Naive thymus-derived CD4-positive, alpha-beta T cell (primary cell): ENCODE measurements around the gene DNAH1. TPM values are rescaled to one million over a fixed set of nuclear protein-coding genes. Genes with fewer than 3 reads are reported as not detected.
"Not testable (repeated sequence)": the region's sequence is repeated elsewhere in the genome, so short reads cannot be mapped to it uniquely, and the experiment has no call there.

ENCODE experiments used
- ATAC-seq: fragments of 150-1000 bp; cut with Tn5 transposase; 2 replicates; pipeline ENCODE4 v1.10.0; 2021; ENCODE audit warnings: mild to moderate bottlenecking, moderate library complexity
- CTCF ChIA-PET: fragments of 350-600 bp; sonication (Branson Sonifier 250); formaldehyde crosslinking; loops from one replicate; lab custom pipeline; 2021; ENCODE audit warnings: antibody characterized with exemption; lab: Charles Lee
- POLR2A ChIA-PET: fragments of 350-600 bp; sonication (Branson Sonifier 250); formaldehyde crosslinking; loops from one replicate; lab custom pipeline; 2021; ENCODE audit warnings: antibody characterized with exemption, inconsistent platforms; lab: Charles Lee
- DNase-seq, 9 donors: peaks; one replicate each; pipeline versions ENCODE4 v3.0.0 to v3.0.0-alpha.2; 2020 to 2022; ENCODE audit warnings: mixed read lengths in 1 of 9
- H3K27ac ChIP-seq: one replicate; pipeline ENCODE4 v1.7.0; 2013; ENCODE audit warnings: mild to moderate bottlenecking, low read depth, low read length, moderate library complexity
- H3K27me3 ChIP-seq, 2 donors: one replicate each; pipeline ENCODE4 v1.7.0; 2013; ENCODE audit warnings: low read length in 2 of 2, mild to moderate bottlenecking in 2 of 2, moderate library complexity in 2 of 2; ENCODE audit not compliant: control insufficient read depth in 2 of 2, insufficient read depth in 2 of 2
- H3K36me3 ChIP-seq, 3 experiments: 1 replicate in 2 of 3; 2 replicates in 1 of 3; pipeline ENCODE4 v1.7.0; 2013; ENCODE audit warnings: low read length in 3 of 3, mild to moderate bottlenecking in 3 of 3, moderate library complexity in 1 of 3; ENCODE audit not compliant: insufficient read depth in 3 of 3, control insufficient read depth in 2 of 3
- H3K4me1 ChIP-seq, 2 donors: one replicate each; pipeline ENCODE4 v1.7.0; 2013; ENCODE audit warnings: low read length in 2 of 2, mild to moderate bottlenecking in 2 of 2, moderate library complexity in 1 of 2; ENCODE audit not compliant: control insufficient read depth in 2 of 2, insufficient read depth in 2 of 2
- H3K4me3 ChIP-seq: 2 replicates; pipeline ENCODE4 v1.7.0; 2013; ENCODE audit warnings: mild to moderate bottlenecking, low read length
- H3K9me3 ChIP-seq, 3 experiments: 1 replicate in 2 of 3; 2 replicates in 1 of 3; pipeline ENCODE4 v1.7.0; 2013; ENCODE audit warnings: low read length in 3 of 3; ENCODE audit not compliant: control insufficient read depth in 2 of 3
- H3K27ac Mint-ChIP-seq, 9 donors: one replicate each; pipeline ENCODE4 v1.8.0; 2020 to 2022; ENCODE audit warnings: mixed read lengths in 9 of 9, mild to moderate bottlenecking in 8 of 9, moderate library complexity in 5 of 9, inconsistent platforms in 2 of 9
- H3K27me3 Mint-ChIP-seq, 5 donors: one replicate each; pipeline ENCODE4 v1.8.0; 2021 to 2022; ENCODE audit warnings: mixed read lengths in 5 of 5, mild to moderate bottlenecking in 1 of 5
- H3K36me3 Mint-ChIP-seq, 5 donors: one replicate each; pipeline ENCODE4 v1.8.0; 2020 to 2022; ENCODE audit warnings: mixed read lengths in 5 of 5, mild to moderate bottlenecking in 3 of 5, inconsistent platforms in 1 of 5
- H3K4me1 Mint-ChIP-seq, 7 donors: one replicate each; pipeline ENCODE4 v1.8.0; 2020 to 2022; ENCODE audit warnings: mixed read lengths in 7 of 7, mild to moderate bottlenecking in 3 of 7, inconsistent platforms in 1 of 7
- H3K4me3 Mint-ChIP-seq, 10 donors: one replicate each; pipeline ENCODE4 v1.8.0; 2020 to 2022; ENCODE audit warnings: mild to moderate bottlenecking in 10 of 10, mixed read lengths in 10 of 10, moderate library complexity in 6 of 10, inconsistent platforms in 2 of 10
- H3K9me3 Mint-ChIP-seq, 11 donors: one replicate each; pipeline ENCODE4 v1.8.0; 2020 to 2022; ENCODE audit warnings: mixed read lengths in 11 of 11, mild to moderate bottlenecking in 4 of 11, inconsistent platforms in 1 of 11, moderate library complexity in 1 of 11
- intact Hi-C, 2 donors: fragments of 100-400 bp; cut with micrococcal nuclease; formaldehyde crosslinking; loops; one replicate each; pipeline ENCODE4 v1.15.1; 2023
- polyA plus RNA-seq, 2 donors: library from polyadenylated mRNA; unstranded; fragments of 300-500 nt; fragmentation: Illumina TruSeq; gene quantifications; one replicate each; pipeline ENCODE4 v1.2.3, GENCODE V29; 2021
- total RNA-seq, 6 experiments: library from RNA in 5 of 6; stranded (reverse) in 5 of 6; gene quantifications; 1 replicate in 5 of 6; 2 replicates in 1 of 6; pipeline ENCODE4 v1.2.3 and lab custom pipeline; 2021 to 2026

Gene DNAH1
- total RNA-seq, result 10 to 100 TPM; 32.1 to 69.2 (median 49.0) TPM
- 1 to 10 TPM in 1 of 2 donors, under 1 TPM in 1; 0.35 to 1.7 TPM for polyA plus RNA-seq
- total RNA-seq (lab: John Stamatoyannopoulos, UW), result 273 reads per million, percentile 95 among the genes with 10 or more reads in this experiment

- no peaks in the 10 kb centered on the region for H3K36me3 ChIP-seq
- no peaks in the 10 kb centered on the region for H3K27me3 ChIP-seq
- ChIA-PET CTCF (no interaction called here), POLR2A (interaction anchor here (1.2 to 1.7 kb wide), 2 partner anchors 32 to 63 kb away, joined by 3 to 6 read pairs; no protein-coding TSS in a partner anchor)
- no peak for DNase-seq
- H3K9me3 Mint-ChIP-seq, result no peaks in the 10 kb centered on the region
- H3K4me1 ChIP-seq, result peaks cover 11 to 14% of the 10 kb centered on the region in 2 donors
- intact Hi-C loops, result loop anchor here in 1 of 2 donors (2.0 to 5.0 kb wide), 2 partner anchors 39 to 77 kb away; partner anchors contain the start of genes TWF2 and WDR82
- peak within 1 kb of the TSS in 7 of 9 donors; percentile 46 to 76 (median 54) for H3K27ac Mint-ChIP-seq
- no peak for ATAC-seq
- H3K4me3 ChIP-seq, result no peak within 1 kb of the TSS
- peaks cover 0 to 22% (median 17%) of the 10 kb centered on the region in 7 donors for H3K4me1 Mint-ChIP-seq
- peak within 1 kb of the TSS; percentile 17 for H3K27ac ChIP-seq
- no peaks in the 10 kb centered on the region for H3K9me3 ChIP-seq
- H3K36me3 Mint-ChIP-seq, result peaks cover 0 to 3% (median 0%) of the 10 kb centered on the region in 5 donors
- H3K4me3 Mint-ChIP-seq, result peak within 1 kb of the TSS in 6 of 10 donors; percentile 30 to 84 (median 74)
- H3K27me3 Mint-ChIP-seq, result no peaks in the 10 kb centered on the region
These were observed at the start of gene DNAH1 for GRCh38 chr3:52315977-52316764. Gene DNAH1 (plus strand): TSS chr3:52316319. CDS start chr3:52322443, 6,124 bp downstream.

GRCh38 chr3:52268036-52268435 is 48.1 kb upstream of the DNAH1 start:
- H3K9me3 ChIP-seq, result no peaks in the 10 kb centered on the region
- H3K27me3 ChIP-seq, result no peaks in the 10 kb centered on the region
- peak; percentile 49 for ATAC-seq
- intact Hi-C loops, result loop anchor here (1.0 kb wide), 2 partner anchors 10 to 15 kb away; partner anchors contain the start of gene WDR82 (in 1 of the 2)
- CTCF ChIA-PET, result interaction anchor here (2.2 to 2.7 kb wide), 2 partner anchors 9 to 15 kb away, joined by 9 to 10 read pairs; no protein-coding TSS in a partner anchor
- Mint-ChIP-seq H3K27ac (peak overlapping the region; percentile 69 to 99 (median 94)), H3K27me3 (no peaks in the 10 kb centered on the region), H3K4me1 (peaks cover 59 to 92% (median 81%) of the 10 kb centered on the region in 7 donors), H3K36me3 (peaks cover 17 to 68% (median 50%) of the 10 kb centered on the region in 5 donors), H3K9me3 (peaks cover 0 to 3% (median 0%) of the 10 kb centered on the region in 11 donors), H3K4me3 (peak overlapping the region; percentile 6 to 97 (median 54))
- peaks cover 29 to 54% (median 42%) of the 10 kb centered on the region in 3 experiments for H3K36me3 ChIP-seq
- no peak overlapping the region for H3K4me3 ChIP-seq
- DNase-seq, result peak in 1 of 9 donors; percentile 68
- H3K4me1 ChIP-seq, result peaks cover 45 to 74% of the 10 kb centered on the region in 2 donors
- peak overlapping the region; percentile 96 for H3K27ac ChIP-seq
- POLR2A ChIA-PET, result interaction anchor here (0.6 to 11.0 kb wide), 7 partner anchors 9 to 29 kb away, joined by 4 to 167 read pairs (median 16); partner anchors contain the start of genes PPM1M, TWF2 and WDR82

- Histone ChIP-seq H3K27ac (peak overlapping the region; percentile 96), H3K9me3 (no peaks in the 10 kb centered on the region), H3K4me3 (peak overlapping the region; percentile 57), H3K36me3 (peaks cover 29 to 40% (median 35%) of the 10 kb centered on the region in 3 experiments), H3K4me1 (peaks cover 42 to 68% of the 10 kb centered on the region in 2 donors), H3K27me3 (no peaks in the 10 kb centered on the region)
- H3K36me3 Mint-ChIP-seq, result peaks cover 4 to 67% (median 37%) of the 10 kb centered on the region in 5 donors
- ATAC-seq (no peak), DNase-seq (no peak)
- peaks cover 55 to 92% (median 83%) of the 10 kb centered on the region in 7 donors for H3K4me1 Mint-ChIP-seq
- intact Hi-C loops, result loop anchor here (1.0 to 10.0 kb wide), 6 partner anchors 7 to 415 kb away; partner anchors contain the start of genes GNL3 (in 1 of the 2), NT5DC2 (in 1 of the 2), PBRM1 (in 1 of the 2) and UQCC5 (in 1 of the 2)
- H3K27me3 Mint-ChIP-seq, result no peaks in the 10 kb centered on the region
- CTCF ChIA-PET, result interaction anchor here (1.4 to 2.8 kb wide), 3 partner anchors 16 to 50 kb away, joined by 4 to 10 read pairs (median 9); no protein-coding TSS in a partner anchor
- H3K9me3 Mint-ChIP-seq, result no peaks in the 10 kb centered on the region
- POLR2A ChIA-PET, result interaction anchor here (2.3 to 11.0 kb wide), 6 partner anchors 10 to 29 kb away, joined by 16 to 167 read pairs (median 40); partner anchors contain the start of genes GLYCTK and WDR82
- peak overlapping the region; percentile 79 to 99 (median 96) for H3K27ac Mint-ChIP-seq
- peak overlapping the region; percentile 68 to 99 (median 90) for H3K4me3 Mint-ChIP-seq
These were observed 46.3 kb upstream of the DNAH1 start for GRCh38 chr3:52269776-52270175.

GRCh38 chr3:52270252-52270754 is 45.8 kb upstream of the DNAH1 start:
- Mint-ChIP-seq H3K27ac (peak overlapping the region; percentile 79 to 99 (median 96)), H3K4me1 (peaks cover 55 to 92% (median 87%) of the 10 kb centered on the region in 7 donors), H3K4me3 (peak overlapping the region; percentile 68 to 99 (median 90)), H3K9me3 (no peaks in the 10 kb centered on the region), H3K36me3 (peaks cover 4 to 68% (median 35%) of the 10 kb centered on the region in 5 donors), H3K27me3 (no peaks in the 10 kb centered on the region)
- ATAC-seq (peak; percentile 28), DNase-seq (no peak)
- Histone ChIP-seq H3K9me3 (no peaks in the 10 kb centered on the region), H3K27ac (peak overlapping the region; percentile 96), H3K36me3 (peaks cover 28 to 37% (median 33%) of the 10 kb centered on the region in 3 experiments), H3K4me3 (peak overlapping the region; percentile 57), H3K4me1 (peaks cover 42 to 67% of the 10 kb centered on the region in 2 donors), H3K27me3 (no peaks in the 10 kb centered on the region)
- intact Hi-C loops, result loop anchor here (1.0 to 10.0 kb wide), 6 partner anchors 8 to 414 kb away; partner anchors contain the start of genes GNL3 (in 1 of the 2), NT5DC2 (in 1 of the 2), PBRM1 (in 1 of the 2) and UQCC5 (in 1 of the 2)
- CTCF ChIA-PET, result interaction anchor here (1.0 to 2.8 kb wide), 7 partner anchors 10 to 69 kb away, joined by 4 to 12 read pairs (median 9); no protein-coding TSS in a partner anchor
- POLR2A ChIA-PET, result interaction anchor here (2.0 to 11.0 kb wide), 9 partner anchors 7 to 36 kb away, joined by 7 to 167 read pairs (median 22); partner anchors contain the start of genes GLYCTK, PPM1M and WDR82

- Histone ChIP-seq H3K27ac (peak overlapping the region; percentile 96), H3K4me3 (peak overlapping the region; percentile 57), H3K4me1 (peaks cover 47 to 64% of the 10 kb centered on the region in 2 donors), H3K36me3 (peaks cover 13 to 20% (median 17%) of the 10 kb centered on the region in 3 experiments)
- not testable (repeated sequence) for ATAC-seq, H3K27me3 Mint-ChIP-seq, H3K9me3 ChIP-seq, DNase-seq, H3K27me3 ChIP-seq, H3K9me3 Mint-ChIP-seq
- POLR2A ChIA-PET, result interaction anchor here (1.2 to 11.0 kb wide), 12 partner anchors 8 to 50 kb away, joined by 5 to 167 read pairs (median 16); partner anchors contain the start of genes GLYCTK, PPM1M and WDR82
- Mint-ChIP-seq H3K36me3 (peaks cover 4 to 72% (median 26%) of the 10 kb centered on the region in 5 donors), H3K27ac (peak overlapping the region; percentile 79 to 99 (median 96)), H3K4me1 (peaks cover 62 to 92% (median 85%) of the 10 kb centered on the region in 7 donors), H3K4me3 (peak overlapping the region; percentile 77 to 99 (median 94))
- intact Hi-C loops, result loop anchor here (10.0 kb wide), 2 partner anchors 263 to 413 kb away; partner anchors contain the start of genes GNL3 (in 1 of the 2), NT5DC2 (in 1 of the 2), PBRM1 (in 1 of the 2) and UQCC5 (in 1 of the 2)
- CTCF ChIA-PET, result interaction anchor here (0.7 to 2.8 kb wide), 10 partner anchors 8 to 74 kb away, joined by 3 to 12 read pairs (median 7); partner anchors contain the start of gene GLYCTK
These were observed 43.9 kb upstream of the DNAH1 start for GRCh38 chr3:52272172-52272571.
